Measurements from ENCODE around the gene DAPK3.

DNA sequence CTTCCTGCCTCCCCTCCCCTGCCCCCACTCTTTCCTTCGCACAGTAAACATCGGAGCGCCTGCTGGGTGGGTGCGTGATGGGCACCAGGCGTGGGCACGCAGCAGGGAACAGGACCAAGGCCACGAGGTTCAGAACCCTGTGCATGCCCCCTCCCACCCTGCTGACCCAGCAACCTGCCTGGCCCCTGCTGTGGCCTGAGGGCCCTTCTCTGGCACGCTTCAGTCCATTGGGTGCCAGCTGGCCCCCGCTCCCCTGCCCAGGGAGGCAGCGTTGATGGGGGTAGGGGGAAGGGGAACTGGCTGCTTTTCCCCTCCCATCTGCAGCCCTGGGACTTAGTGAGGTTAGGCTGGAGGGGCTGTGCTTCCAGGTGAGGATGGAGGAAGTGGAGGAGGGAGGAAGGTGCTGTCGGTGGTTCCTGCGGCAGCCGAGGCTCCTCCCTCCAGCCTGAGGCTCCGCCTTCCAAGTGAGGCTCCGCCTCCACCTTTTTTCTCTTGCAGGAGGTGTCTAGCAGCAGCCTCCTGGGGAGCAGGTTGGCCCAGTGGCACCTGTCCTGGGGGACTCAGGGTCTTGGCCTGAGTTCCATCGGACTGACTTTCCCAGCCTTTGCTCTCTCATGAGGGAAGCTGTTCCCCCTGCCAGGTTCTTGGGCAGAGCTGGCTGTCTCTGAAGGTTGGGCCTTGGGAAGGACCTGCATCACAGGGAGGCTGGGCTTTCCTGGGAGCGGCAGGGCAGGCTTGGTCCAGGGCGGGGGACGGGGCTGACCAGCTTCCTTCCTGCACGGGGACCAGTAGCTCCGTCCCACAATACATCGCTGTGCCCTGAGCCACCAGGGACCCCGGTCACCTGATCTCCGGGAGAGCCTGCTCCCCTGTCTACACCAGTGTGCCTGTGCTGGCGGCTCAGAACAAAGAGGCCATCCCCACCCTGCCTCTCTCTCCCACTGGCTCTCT is 43.9 kb upstream of the DAPK3 start:
- no peak for TF ChIP-seq SIN3A (IDR thresholded peaks at IDR 0.05; ENCODE audit: borderline replicate concordance, insufficient read depth, low read depth, low read length)
- no peak for TF ChIP-seq POLR2AphosphoS5 (IDR thresholded peaks at IDR 0.05; ENCODE audit: low read depth, low read length)
